Spleen (tissue), 11 donors: ENCODE results near the gene ZNF620. TPM values are rescaled to one million over a fixed set of nuclear protein-coding genes. Genes with fewer than 3 reads are reported as not detected.

Experiments
- DNase-seq: peaks from one replicate; pipeline ENCODE4 v3.0.0-alpha.2; 2020
- H3K27ac ChIP-seq, 8 donors: fragments of 200-600 bp; sonication (generic) in 7 of 8; 1 replicate in 4 of 8; 2 replicates in 4 of 8; pipeline versions ENCODE4 v1.5.0 to v1.8.0; 2016 to 2021; ENCODE audit warnings: inconsistent platforms in 4 of 8, mild to moderate bottlenecking in 4 of 8, moderate library complexity in 1 of 8
- H3K27me3 ChIP-seq, 7 donors: fragments of 200-600 bp; sonication (generic) in 6 of 7; replicated peaks in 1 of 7; 1 replicate in 4 of 7; 2 replicates in 3 of 7; pipeline versions ENCODE4 v1.5.0 to v1.8.0; 2016 to 2021; ENCODE audit warnings: inconsistent platforms in 3 of 7, mild to moderate bottlenecking in 1 of 7
- H3K36me3 ChIP-seq, 6 donors: fragments of 200-600 bp; sonication (generic) in 5 of 6; 1 replicate in 4 of 6; 2 replicates in 2 of 6; pipeline versions ENCODE4 v1.5.0 to v1.8.0; 2016 to 2021; ENCODE audit warnings: inconsistent platforms in 2 of 6
- H3K4me1 ChIP-seq, 6 donors: fragments of 200-600 bp; sonication (generic) in 5 of 6; 1 replicate in 3 of 6; 2 replicates in 3 of 6; pipeline versions ENCODE4 v1.5.0 to v1.8.0; 2016 to 2021; ENCODE audit warnings: inconsistent platforms in 3 of 6
- H3K4me3 ChIP-seq, 8 donors: fragments of 200-600 bp; sonication (generic) in 7 of 8; 1 replicate in 4 of 8; 2 replicates in 4 of 8; pipeline versions ENCODE4 v1.5.0 to v1.8.0; 2016 to 2021; ENCODE audit warnings: inconsistent platforms in 4 of 8, mild to moderate bottlenecking in 4 of 8, moderate library complexity in 2 of 8
- H3K9me3 ChIP-seq, 8 donors: fragments of 200-600 bp; sonication (generic) in 7 of 8; 1 replicate in 4 of 8; 2 replicates in 4 of 8; pipeline versions ENCODE4 v1.5.0 to v1.8.0; 2016 to 2021; ENCODE audit warnings: inconsistent platforms in 4 of 8
- POLR2A ChIP-seq, 3 donors: fragments of 450-650 bp; IDR thresholded peaks; one replicate each; pipeline ENCODE4 v1.5.1; 2017; ENCODE audit warnings: antibody characterized with exemption in 3 of 3, mild to moderate bottlenecking in 1 of 3
- POLR2AphosphoS5 ChIP-seq, 3 donors: sonication (generic); formaldehyde crosslinking; IDR thresholded peaks; one replicate each; pipeline ENCODE4 v1.5.1; 2017; ENCODE audit warnings: antibody characterized with exemption in 3 of 3
- WGBS, 5 donors: extraction: QIAGEN DNeasy Blood & Tissue Kit in 3 of 5; methylation state at CpG; one replicate each; pipeline versions ENCODE4 v1.1.5 to v1.1.7; 2013 to 2018; 5-methylcytosine and 5-hydroxymethylcytosine counted together
- intact Hi-C: fragments of 100-400 bp; cut with DNase I; formaldehyde crosslinking; loops from one replicate; pipeline ENCODE4 v1.15.0; 2023; ENCODE audit warnings: low total_unique reads
- polyA plus RNA-seq, 3 donors: library from polyadenylated mRNA; stranded (reverse); fragments of 200-250 nt; gene quantifications; one replicate each; pipeline ENCODE4 v1.2.1, GENCODE V29; 2013
- total RNA-seq, 7 donors: library from RNA; depleted of rRNA in 3 of 7; stranded (reverse); fragments of >200 nt in 3 of 7; fragmentation: NEBNext Ultra II Directional in 4 of 7; extraction: Animal tissue kit (Norgen Biotek cat#: 25700) in 4 of 7; gene quantifications; one replicate each; pipeline versions ENCODE4 v1.1.0 to v1.2.1, GENCODE V29; 2016 to 2021
- TF ChIP-seq, protein P1 (sequence below), 11 experiments: fragments of 200-600 bp in 7 of 11; fragments of 450-650 bp in 4 of 11; sonication (generic) in 4 of 11; IDR thresholded peaks in 8 of 11; conservative IDR thresholded peaks in 3 of 11; 1 replicate in 7 of 11; 2 replicates in 4 of 11; pipeline versions ENCODE4 v1.4.0 to v1.8.0; 2016 to 2021; ENCODE audit warnings: antibody characterized with exemption in 11 of 11, inconsistent platforms in 4 of 11, mild to moderate bottlenecking in 1 of 11
- donor health status: healthy with polysubstance abuse.
- donor health status: DM: no; HTN: no; CAD: no; lungs with moderate emphysema.
- donor health status: DM: no; HTN: no; CAD: no.
- donor health status: Bipolar disorder and iron deficiency.
- donor health status: healthy.
- donor health status: DM: no; HTN: no; CAD: no.
- donor health status: DM: yes; HTN: yes; CAD: no.

ZNF620 gene
- total and polyA plus RNA-seq, 10 donors, result 1.2 to 7.4 (median 4.0) TPM

DNA sequence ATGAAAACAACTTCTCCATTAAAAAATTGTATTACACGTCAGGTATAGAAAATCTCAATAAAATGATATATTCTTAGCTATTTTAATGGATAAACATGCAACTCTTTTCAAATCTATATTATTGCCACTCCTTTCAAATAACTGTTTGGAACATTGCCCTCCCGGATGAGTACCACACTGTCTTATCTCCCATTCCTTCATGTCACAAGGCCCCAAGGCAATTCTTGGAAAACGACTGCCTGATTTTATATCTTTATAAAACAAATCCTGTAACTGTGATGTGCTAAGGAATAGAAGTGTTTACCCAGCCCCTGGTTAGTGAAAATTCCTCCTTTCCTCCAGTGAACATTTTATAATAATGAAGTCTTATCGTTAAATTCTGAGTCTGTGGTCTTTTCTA is 35.1 kb upstream of the ZNF620 start:
- Histone ChIP-seq H3K9me3 (no peaks in the 10 kb centered on the region), H3K36me3 (peaks cover 0 to 20% (median under 1%) of the 10 kb centered on the region in 6 donors), H3K4me1 (no peaks in the 10 kb centered on the region), H3K4me3 (no peak overlapping the region), H3K27me3 (no peaks in the 10 kb centered on the region), H3K27ac (no peak overlapping the region)
- intact Hi-C loops, result no loop called here
- WGBS, 5 donors, result 91 to 96% (median 93%) methylated on average over 4 of the region's 4 CpGs
- no peak for DNase-seq
- TF ChIP-seq POLR2A (IDR thresholded peaks at IDR 0.05), result no peak
- TF ChIP-seq POLR2AphosphoS5 (IDR thresholded peaks at IDR 0.05), result no peak
- TF ChIP-seq, protein P1, sequence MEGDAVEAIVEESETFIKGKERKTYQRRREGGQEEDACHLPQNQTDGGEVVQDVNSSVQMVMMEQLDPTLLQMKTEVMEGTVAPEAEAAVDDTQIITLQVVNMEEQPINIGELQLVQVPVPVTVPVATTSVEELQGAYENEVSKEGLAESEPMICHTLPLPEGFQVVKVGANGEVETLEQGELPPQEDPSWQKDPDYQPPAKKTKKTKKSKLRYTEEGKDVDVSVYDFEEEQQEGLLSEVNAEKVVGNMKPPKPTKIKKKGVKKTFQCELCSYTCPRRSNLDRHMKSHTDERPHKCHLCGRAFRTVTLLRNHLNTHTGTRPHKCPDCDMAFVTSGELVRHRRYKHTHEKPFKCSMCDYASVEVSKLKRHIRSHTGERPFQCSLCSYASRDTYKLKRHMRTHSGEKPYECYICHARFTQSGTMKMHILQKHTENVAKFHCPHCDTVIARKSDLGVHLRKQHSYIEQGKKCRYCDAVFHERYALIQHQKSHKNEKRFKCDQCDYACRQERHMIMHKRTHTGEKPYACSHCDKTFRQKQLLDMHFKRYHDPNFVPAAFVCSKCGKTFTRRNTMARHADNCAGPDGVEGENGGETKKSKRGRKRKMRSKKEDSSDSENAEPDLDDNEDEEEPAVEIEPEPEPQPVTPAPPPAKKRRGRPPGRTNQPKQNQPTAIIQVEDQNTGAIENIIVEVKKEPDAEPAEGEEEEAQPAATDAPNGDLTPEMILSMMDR (IDR thresholded peaks at IDR 0.05 in 8 of 11, conservative IDR thresholded peaks at IDR 0.05 in 3 of 11), result no peak

GRCh38 chr3:40476478-40477470 is 29.1 kb upstream of the ZNF620 start, which contains the start of gene ZNF619:
Gene ZNF619, plus strand, starts transcription at chr3:40477122. Its CDS starts 858 bp downstream, at chr3:40477980.
- peak within 1 kb of the TSS; percentile 62 to 78 (median 68) for H3K4me3 ChIP-seq
- H3K4me1 ChIP-seq, result peaks cover 4 to 29% (median 11%) of the 10 kb centered on the region in 6 donors
- DNase-seq, result peak; percentile 94
- H3K9me3 ChIP-seq, result no peaks in the 10 kb centered on the region
- H3K27ac ChIP-seq, result peak within 1 kb of the TSS; percentile 73 to 89 (median 86)
- intact Hi-C loops, result no loop called here
- no peaks in the 10 kb centered on the region for H3K27me3 ChIP-seq
- 7 to 12% (median 8%) methylated on average over 45 to 48 of the region's 48 CpGs for WGBS, 5 donors
- H3K36me3 ChIP-seq, result peaks cover 0 to 35% (median 14%) of the 10 kb centered on the region in 6 donors
- TF ChIP-seq POLR2AphosphoS5 (IDR thresholded peaks at IDR 0.05) (peak; percentile 67 to 81 (median 72)), POLR2A (IDR thresholded peaks at IDR 0.05) (no peak)

GRCh38 chr3:40477666-40478065 is 28.2 kb upstream of the ZNF620 start:
- H3K27me3 ChIP-seq, result no peaks in the 10 kb centered on the region
- no peaks in the 10 kb centered on the region for H3K9me3 ChIP-seq
- H3K4me1 ChIP-seq, result peaks cover 4 to 29% (median 11%) of the 10 kb centered on the region in 6 donors
- peak overlapping the region; percentile 62 to 78 (median 68) for H3K4me3 ChIP-seq
- WGBS, 5 donors, result 53 to 65% (median 60%) methylated on average over 4 of the region's 4 CpGs
- TF ChIP-seq POLR2A (IDR thresholded peaks at IDR 0.05) (no peak), POLR2AphosphoS5 (IDR thresholded peaks at IDR 0.05) (no peak)
- TF ChIP-seq, protein P1 (IDR thresholded peaks at IDR 0.05 in 8 of 11, conservative IDR thresholded peaks at IDR 0.05 in 3 of 11), result no peak
- peak overlapping the region in 5 of 8 donors; percentile 86 to 89 (median 87) for H3K27ac ChIP-seq
- DNase-seq, result no peak
- peaks cover 2 to 44% (median 23%) of the 10 kb centered on the region in 6 donors for H3K36me3 ChIP-seq
- intact Hi-C loops, result no loop called here

- 91 to 98% (median 93%) methylated on average over 3 of the region's 3 CpGs for WGBS, 5 donors
- intact Hi-C loops, result no loop called here
- H3K27me3 ChIP-seq, result no peaks in the 10 kb centered on the region
- no peaks in the 10 kb centered on the region for H3K4me1 ChIP-seq
- H3K27ac ChIP-seq, result no peak overlapping the region
- H3K4me3 ChIP-seq, result peak overlapping the region in 1 of 8 donors; percentile 3
- TF ChIP-seq, protein P1 (IDR thresholded peaks at IDR 0.05 in 8 of 11, conservative IDR thresholded peaks at IDR 0.05 in 3 of 11), result no peak
- TF ChIP-seq POLR2AphosphoS5 (IDR thresholded peaks at IDR 0.05), result no peak
- no peak for TF ChIP-seq POLR2A (IDR thresholded peaks at IDR 0.05)
- H3K36me3 ChIP-seq, result peaks cover 7 to 86% (median 58%) of the 10 kb centered on the region in 6 donors
- peaks cover 8 to 35% (median 24%) of the 10 kb centered on the region in 8 donors for H3K9me3 ChIP-seq
- DNase-seq, result no peak
Observed at GRCh38 chr3:40487172-40487571, 18.7 kb upstream of the ZNF620 start.
